GM12865 (cell line): ENCODE measurements around the gene EPB41L4B.
"Not testable (repeated sequence)": the region's sequence is repeated elsewhere in the genome, so short reads cannot be mapped to it uniquely, and the experiment has no call there.

ENCODE experiments used
- DNase-seq: peaks from one replicate; pipeline ENCODE4 v3.0.0; 2010; ENCODE audit warnings: low read depth
- H3K4me3 ChIP-seq: 2 replicates; pipeline ENCODE4 v1.5.1; 2011; ENCODE audit warnings: mild to moderate bottlenecking, low read depth, low read length, control low read depth
- TF ChIP-seq, protein P1 (sequence below): IDR thresholded peaks from 2 replicates; pipeline ENCODE4 v1.5.1; 2011; ENCODE audit warnings: low read length, control low read depth, low read depth, inconsistent platforms; ENCODE audit not compliant: insufficient read depth; ENCODE audit errors: missing control alignments

Gene EPB41L4B

DNA sequence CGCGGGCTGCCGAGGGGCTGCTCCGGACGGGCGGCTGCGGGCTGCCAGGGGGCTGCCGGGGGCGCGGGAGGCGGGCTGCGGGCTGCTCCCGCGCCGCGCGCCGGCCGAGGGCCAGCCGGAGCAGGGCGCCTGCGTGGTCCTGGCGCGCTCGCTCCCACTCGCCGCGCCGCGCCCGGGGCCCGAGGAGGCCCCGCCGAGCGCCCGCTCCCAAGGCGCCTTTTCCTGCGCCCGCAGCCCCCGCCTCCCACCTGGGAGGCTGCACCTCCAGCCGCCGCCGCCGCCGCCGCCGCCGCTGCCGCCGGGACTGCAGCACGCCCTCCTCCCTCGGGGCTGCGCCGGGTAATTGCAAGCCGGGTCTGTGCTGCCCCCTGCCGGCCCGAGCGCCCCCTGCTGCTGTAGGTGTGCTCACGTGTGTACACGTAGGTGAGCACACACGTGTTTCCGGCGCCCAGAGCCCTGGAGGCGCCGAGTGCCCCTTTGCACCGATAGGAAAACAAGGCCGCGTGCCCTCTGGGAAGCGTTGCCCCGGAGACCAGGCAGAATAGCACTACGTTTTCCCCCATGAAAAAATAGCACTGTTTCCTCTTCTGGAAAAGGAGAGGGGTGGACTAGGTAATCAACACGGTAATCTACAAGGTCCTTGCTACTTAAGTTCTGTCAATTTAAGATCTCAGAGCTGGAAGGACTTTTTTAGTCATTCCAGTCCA, at the start of gene EPB41L4B:
Gene EPB41L4B (minus strand): TSS at position 318 of the 707 bp plus-strand sequence. CDS start 613 bp downstream, outside the sequence.
- peak; percentile 95 for DNase-seq
- TF ChIP-seq, protein P1, sequence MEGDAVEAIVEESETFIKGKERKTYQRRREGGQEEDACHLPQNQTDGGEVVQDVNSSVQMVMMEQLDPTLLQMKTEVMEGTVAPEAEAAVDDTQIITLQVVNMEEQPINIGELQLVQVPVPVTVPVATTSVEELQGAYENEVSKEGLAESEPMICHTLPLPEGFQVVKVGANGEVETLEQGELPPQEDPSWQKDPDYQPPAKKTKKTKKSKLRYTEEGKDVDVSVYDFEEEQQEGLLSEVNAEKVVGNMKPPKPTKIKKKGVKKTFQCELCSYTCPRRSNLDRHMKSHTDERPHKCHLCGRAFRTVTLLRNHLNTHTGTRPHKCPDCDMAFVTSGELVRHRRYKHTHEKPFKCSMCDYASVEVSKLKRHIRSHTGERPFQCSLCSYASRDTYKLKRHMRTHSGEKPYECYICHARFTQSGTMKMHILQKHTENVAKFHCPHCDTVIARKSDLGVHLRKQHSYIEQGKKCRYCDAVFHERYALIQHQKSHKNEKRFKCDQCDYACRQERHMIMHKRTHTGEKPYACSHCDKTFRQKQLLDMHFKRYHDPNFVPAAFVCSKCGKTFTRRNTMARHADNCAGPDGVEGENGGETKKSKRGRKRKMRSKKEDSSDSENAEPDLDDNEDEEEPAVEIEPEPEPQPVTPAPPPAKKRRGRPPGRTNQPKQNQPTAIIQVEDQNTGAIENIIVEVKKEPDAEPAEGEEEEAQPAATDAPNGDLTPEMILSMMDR = peak; percentile 94
- peak within 1 kb of the TSS; percentile 37 for H3K4me3 ChIP-seq

DNA sequence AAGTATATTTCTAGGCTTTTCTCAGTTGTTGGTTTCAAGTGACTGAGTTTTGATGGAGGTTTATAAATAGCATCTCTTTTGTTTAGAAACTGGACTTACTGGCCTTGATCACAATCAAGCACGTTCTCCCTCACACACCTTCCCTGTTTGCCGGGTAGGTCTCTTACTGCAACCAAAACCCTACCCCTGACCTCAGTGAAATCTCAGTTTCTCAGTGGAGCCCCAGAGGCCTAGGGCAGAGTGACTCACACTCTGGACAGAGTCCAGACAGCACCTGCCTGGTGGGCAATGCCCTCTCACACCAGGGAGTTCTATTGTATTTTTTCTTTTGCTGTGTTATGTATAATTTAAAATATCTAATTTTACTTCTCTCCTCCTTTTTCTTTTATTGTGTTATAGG, 48.4 kb upstream of the EPB41L4B start:
- H3K4me3 ChIP-seq = no peak overlapping the region

GRCh38 chr9:109360771-109361170, 39.9 kb upstream of the EPB41L4B start:
- no peak for DNase-seq
- TF ChIP-seq, protein P1 = no peak
- H3K4me3 ChIP-seq = no peak overlapping the region

More for the DNA sequence above, 48.4 kb upstream of the EPB41L4B start:
- TF ChIP-seq, protein P1 = no peak
- DNase-seq = peak; percentile 83

GRCh38 chr9:109358968-109359603, 38.2 kb upstream of the EPB41L4B start:
- not testable (repeated sequence) for H3K4me3 ChIP-seq

GRCh38 chr9:109355564-109356297, 34.9 kb upstream of the EPB41L4B start:
- DNase-seq = no peak
- no peak overlapping the region for H3K4me3 ChIP-seq
- TF ChIP-seq, protein P1 = no peak

More at GRCh38 chr9:109358968-109359603, 38.2 kb upstream of the EPB41L4B start:
- not testable (repeated sequence) for DNase-seq

DNA sequence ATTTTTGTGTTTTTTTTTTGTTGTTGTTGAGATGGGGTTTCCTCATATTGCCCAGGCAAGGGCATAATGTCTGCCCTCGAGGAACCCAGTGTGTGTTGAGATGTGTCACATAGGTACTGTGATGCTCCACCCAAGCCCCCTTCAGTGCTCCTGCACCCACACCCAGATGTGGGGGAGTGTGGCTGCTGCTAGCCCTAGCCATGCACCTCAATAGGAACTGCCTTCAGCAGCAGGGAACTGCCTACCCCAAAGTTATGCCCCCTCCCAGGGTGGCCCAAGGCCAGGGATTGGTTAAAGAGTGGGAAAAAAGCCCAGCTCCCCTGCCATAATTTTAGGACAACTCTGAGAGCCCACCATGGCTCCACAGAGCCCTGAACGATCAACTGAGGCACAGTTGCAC, 33.3 kb upstream of the EPB41L4B start:
- TF ChIP-seq, protein P1 = no peak
- DNase-seq = no peak
- H3K4me3 ChIP-seq = no peak overlapping the region

GRCh38 chr9:109351032-109351431, 30.2 kb upstream of the EPB41L4B start:
- peak; percentile 8 for DNase-seq
- TF ChIP-seq, protein P1 = no peak
- no peak overlapping the region for H3K4me3 ChIP-seq
